Measurements from ENCODE around the gene POC1A.
"Not testable (repeated sequence)": the region's sequence is repeated elsewhere in the genome, so short reads cannot be mapped to it uniquely, and the experiment has no call there.

The POC1A gene

DNA sequence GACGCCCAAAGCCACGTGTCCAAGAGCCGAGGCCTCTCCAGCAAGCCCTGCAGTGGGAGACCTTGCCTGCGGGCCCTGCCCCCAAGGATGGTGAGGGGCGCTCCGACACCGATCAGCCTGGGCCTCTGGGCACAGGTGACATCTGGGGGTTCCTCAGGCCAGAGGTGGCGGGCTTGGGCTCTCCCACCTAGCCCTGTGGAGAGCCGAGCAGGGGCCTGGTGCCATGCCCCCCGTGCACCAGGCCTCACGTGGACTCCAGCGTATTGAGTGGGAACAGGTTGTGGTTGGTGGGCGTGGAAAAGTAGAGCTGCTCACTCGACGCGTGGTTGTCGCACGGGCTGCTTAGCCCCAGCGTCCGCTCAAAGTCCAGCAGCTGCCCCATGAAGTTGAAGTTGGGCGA is 103.7 kb downstream of the POC1A start:
- no peak for DNase-seq (ENCODE audit: low read depth, low spot score)

DNA sequence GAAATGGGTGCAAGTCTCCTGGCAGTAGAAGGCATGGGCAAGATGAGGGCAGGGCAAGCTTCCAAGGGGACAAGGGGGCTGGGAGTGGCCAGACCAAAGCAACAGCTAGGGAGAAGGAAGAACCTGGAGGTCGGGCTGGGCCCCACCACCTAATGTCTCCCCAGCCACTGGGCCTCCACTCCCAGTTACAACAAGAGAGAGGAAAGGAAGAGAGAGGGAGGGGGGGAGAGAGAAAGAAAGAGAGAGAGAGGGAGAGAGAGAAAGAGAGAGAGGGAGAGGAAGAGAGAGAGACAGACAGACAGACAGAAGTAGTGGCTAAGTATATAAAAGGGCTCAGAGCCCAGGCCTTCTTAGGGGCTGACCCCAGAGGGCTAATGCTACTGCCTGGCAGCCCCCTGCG is 104.7 kb downstream of the POC1A start:
- DNase-seq (ENCODE audit: low read depth, low spot score), result no peak

DNA sequence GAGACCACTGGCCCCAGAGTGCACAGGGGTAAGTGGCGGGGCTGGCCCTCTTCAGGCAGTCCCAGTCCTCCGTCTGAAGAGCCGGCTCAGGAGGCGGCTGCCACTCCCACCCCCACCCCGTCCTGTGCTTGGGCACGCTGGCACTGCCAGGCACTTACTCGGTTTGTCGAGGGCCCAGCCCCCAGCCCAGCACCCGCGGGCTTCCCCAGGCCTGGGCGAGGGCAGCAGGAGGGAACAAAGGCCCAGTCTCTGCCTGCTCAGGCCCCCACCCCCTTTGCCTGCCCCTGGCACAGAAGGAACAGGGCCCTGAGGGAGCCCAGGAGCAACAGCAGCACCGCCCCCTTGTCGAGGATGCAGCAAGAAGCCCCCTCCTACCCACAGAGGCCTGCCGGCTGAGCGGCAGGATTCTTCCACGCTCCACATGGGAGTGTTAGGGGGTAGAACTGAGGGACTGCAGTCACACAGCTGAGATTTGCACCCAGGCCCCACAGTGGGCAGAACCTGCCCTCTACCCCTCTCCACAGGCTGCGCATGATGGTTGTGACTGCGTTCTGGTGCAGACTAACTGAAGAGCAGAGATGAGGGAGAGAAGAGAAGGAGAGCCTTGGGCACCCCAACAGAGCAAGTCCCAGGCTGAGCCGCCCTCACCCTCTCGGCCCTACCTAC is 106.8 kb downstream of the POC1A start:
- no peak for DNase-seq (ENCODE audit: low read depth, low spot score)

DNA sequence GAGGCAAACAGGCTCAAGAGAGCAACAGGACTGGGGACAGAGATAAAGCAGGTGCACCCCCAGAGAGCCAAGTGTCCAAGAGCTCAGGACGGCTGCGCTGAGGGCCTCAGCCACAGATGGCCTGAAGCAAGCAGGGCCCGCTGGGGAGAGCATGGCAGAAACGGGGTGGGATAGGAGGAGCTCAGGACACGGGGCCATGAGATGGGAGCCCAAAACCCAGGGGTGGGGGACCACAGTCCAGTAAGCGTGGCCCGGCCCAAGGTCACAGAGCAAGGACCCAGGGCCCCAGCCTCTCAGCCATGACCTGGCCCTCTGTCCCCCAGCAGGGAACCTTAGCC is 107.4 kb downstream of the POC1A start:
- DNase-seq (ENCODE audit: low read depth, low spot score), result no peak

DNA sequence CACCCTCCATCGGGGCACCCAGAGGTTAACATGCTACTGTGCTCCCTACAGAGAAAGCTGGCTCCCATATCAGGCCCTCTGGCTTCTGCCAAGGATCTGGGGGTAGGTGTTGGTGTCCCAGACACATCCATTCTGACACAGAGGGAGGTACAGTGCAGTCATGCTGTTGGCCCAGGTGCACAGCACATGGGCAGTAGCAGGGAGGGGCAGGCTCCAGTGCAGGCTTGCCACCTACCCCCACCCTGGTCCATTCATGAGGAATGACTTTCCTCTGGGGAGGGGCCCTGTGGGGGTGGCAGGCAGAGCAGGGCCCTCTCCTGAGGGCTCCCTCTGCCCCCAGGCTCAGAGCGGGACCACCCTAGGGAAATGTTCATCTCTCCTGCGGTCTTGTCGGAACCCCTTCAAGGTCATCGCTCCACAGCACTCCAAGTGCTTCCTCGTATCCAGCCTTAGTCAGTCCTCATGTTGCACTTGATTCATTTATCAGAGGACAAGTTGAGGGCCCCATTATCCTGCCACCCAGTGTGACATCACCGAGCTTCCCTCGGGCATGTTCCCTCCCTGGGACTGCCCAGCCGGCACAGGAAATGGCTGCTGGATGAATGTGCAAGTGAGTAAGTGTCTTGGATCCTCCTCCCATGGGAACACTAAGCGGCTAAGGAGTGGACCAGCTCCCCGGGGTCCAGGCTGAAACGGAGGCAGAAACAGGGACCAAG is 107.9 kb downstream of the POC1A start:
- DNase-seq (ENCODE audit: low read depth, low spot score), result no peak

DNA sequence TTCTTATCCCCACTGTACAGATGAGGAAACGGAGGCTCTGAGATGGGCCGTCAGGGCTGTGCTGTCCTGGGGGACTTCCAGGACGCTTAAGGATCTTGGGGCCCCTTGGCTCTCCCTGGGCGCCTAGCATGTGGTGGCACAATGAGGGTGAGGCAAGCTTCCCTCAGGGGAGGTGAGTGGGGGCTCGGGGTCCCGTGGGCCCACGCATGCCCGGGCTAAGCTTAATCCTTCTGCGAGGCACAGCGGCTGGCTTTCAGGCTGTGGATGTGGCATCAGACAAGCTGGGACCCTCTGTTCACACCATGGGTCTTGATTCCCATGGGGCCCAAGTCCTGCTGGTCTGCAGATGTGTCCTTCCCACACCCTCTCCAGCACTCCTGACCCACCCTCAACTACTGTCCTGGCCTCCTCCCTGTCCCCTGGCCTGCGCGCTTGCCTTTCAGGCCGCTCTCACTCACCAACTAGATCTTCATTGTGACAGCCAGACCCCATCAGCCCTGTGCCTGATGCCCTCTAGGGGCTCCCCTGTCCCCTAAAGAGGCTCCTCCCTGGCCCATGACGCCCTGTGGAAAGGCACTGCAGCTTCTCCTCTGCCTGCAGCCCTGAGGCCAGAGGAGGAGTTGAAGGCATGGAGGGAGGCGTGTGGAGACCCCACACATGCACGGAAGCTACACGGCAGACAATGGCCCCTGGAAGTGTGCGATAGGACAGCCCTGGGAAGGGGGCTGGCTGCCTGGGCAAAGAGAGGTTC is 109.2 kb downstream of the POC1A start:
- DNase-seq (ENCODE audit: low read depth, low spot score), result no peak

DNA sequence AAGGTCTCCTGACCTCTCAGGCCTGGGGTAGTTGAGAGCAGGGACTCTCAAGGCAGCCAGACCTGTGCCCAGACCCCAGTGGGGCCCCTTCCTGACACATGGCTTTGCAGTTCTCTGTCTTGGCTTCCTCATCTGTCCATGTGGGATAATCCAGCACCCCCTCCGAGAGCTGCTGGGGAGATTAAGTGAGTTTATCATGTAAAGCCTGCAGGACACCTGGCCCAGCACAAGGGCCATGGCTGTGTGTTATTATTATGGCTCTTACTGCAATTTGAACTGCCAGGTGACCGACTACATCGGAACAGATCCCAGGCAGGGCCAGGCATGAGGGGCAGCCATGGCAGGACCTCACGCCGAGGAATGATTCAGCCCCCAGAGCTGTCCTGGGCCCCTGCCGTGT is 110.5 kb downstream of the POC1A start:
- no peak for DNase-seq (ENCODE audit: low read depth, low spot score)

DNA sequence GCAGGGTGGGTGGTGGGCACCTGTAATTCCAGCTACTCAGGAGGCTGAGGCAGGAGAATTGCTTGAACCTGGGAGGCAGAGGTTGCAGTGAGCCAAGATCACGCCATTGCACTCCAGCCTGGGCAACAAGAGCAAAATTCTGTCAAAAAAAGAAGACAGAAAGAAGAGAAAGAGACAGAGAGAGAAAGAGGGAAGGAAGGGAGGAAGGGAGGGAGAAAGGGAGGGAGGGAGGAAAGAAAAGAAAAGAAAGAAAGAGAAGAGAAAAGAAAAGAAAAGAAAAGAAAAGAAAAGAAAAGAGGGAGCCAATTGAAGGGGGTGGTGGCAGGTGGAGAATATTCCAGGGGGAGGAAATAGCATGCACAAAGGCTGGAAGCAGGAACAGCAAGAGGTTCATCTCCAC is 111.2 kb downstream of the POC1A start:
- DNase-seq (ENCODE audit: low read depth, low spot score), result not testable (repeated sequence)

DNA sequence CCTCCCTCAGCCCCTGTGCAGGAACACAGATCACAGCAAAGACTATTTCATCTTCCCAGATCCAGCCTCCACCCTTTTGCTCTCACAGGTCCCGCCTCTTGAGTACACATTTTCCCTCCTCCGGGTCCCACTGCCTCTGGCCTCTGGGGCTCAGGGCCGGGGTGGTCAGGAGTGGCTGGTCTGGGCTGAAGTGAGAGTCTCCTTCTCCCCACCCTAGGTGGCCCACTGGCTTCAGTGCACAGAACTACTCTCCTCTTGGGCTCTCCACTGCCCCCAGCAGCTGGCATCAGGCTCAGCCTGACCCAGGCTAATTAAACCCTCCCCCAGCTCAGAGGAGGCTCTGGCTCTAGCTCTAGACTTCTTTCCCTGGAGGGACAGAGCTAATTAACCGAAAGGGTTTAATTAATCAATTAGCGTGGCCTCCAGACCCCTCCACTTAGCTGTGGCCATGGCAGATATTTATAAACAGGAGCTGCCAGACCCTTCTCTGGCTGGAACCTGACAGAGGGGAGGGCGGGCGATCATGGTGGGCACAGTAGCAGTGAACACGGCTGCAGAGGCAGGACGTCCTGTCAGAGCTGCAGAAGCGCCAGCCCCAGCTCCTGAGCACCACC is 113.0 kb downstream of the POC1A start:
- DNase-seq (ENCODE audit: low read depth, low spot score), result no peak

DNA sequence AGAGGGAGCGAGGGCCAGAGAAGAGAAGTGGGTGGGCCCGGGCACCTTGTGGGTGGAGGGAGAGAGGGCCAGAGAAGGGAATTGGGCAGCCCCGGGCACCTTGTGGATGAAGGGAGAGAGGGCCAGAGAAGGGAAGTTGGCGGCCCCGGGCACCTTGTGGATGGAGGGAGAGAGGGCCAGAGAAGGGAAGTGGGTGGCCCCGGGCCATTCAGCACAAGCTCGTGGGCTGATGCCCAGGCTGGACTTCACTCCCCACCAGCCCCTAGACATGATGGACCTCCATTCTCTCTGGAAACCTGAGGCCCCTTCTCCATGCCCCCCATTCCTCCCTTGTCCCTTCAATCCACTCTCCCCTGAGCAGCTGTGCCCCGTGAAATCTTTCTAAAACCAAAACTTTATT is 113.6 kb downstream of the POC1A start:
- no peak for DNase-seq (ENCODE audit: low read depth, low spot score)

DNA sequence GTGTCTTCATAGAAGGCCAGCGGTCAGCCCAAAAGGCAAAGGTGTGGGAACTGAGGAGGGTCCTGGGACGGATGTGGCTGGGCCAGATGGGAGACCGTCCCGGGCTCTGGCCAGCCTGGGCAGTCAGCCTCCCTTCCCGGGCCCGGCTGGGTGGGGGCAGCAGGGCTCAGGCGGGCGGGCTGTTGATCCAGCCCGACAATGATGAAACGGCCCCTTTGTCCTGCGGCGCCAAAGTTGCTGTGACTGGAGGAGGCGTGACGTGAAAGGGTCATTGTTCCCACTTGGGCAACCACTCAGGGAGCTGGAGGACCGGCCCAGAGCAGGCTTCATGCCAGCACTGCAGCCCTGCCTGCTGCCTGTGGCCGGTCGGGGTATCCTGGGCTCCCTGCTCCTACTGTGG is 114.4 kb downstream of the POC1A start:
- no peak for DNase-seq (ENCODE audit: low read depth, low spot score)

DNA sequence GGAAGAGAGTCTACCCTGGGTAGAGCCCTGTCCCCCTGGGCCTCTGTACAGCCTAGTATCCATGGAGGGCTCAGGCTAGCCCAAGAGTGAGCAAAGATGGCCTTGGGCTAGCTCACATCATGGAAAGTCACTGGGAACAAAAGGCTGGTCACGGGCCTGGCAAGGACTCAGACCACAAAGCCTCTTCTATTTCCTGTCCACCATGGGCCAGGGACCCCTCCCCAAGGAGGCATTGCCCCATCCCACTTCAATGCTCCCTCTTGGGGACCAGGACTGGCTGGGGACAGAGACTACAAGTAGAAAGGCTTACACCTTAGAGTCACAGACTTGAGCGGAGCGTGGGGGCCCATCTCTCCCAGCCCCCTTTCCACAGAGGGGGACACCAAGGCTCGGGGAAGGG is 114.8 kb downstream of the POC1A start:
- no peak for DNase-seq (ENCODE audit: low read depth, low spot score)

DNA sequence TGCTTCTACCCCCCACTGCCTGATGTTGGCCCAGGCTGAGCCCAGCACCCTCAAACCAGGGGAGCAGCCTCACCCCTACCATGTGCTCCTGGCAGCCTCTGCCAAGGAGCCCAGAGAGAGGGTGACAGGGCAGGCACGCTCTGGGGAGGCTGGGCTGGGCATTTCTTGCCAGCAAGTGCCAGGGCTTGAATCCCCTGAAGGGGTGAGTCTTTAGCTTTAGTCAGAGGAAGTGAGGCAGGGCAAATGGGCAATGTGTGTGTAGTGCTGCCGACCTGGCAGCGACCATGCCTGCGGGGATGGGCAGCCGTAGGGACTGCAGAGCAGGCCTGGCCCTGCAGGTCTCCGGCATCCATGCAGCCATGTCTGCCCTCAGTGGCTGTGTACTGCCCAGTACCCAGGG is 116.0 kb downstream of the POC1A start:
- DNase-seq (ENCODE audit: low read depth, low spot score), result no peak

DNA sequence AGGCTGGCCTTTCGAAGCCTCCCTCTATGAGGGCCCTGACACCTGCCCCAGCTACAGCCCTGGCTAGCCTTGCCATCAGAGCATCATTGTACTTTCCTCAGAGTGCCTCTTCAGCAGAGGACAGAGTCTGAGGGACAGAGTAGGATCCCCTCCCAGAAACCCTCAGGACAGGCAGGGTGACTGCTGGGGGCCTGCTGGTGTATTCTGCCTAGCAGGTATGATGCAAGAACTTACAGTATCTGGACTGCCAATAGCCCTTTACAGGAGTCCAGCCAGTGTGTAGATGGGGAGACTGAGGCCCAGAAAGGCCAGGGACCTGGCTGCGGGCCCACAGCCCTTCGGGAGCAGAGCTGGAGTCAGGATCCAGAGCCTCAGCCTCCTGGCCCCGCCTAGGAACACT is 116.9 kb downstream of the POC1A start:
- no peak for DNase-seq (ENCODE audit: low read depth, low spot score)

DNA sequence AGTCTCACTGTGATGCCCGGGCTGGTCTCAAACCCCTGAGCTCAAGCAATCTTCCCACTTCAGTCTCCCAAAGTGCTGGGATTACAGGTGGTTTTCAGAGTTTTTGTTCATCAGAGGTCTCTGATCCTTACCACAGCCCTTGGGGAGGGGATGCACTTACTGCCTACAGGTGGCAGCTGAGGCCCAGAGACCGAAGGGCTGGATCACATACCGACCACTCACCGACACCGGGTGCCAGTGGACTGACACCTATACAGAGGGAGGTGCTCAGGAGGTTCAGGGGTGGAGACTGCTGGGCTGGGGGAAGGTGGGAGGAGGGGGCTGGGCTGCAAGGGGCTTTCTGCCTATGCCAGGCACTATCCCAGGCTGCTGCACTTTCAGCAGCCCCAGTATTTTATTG is 117.4 kb downstream of the POC1A start:
- DNase-seq (ENCODE audit: low read depth, low spot score), result no peak

DNA sequence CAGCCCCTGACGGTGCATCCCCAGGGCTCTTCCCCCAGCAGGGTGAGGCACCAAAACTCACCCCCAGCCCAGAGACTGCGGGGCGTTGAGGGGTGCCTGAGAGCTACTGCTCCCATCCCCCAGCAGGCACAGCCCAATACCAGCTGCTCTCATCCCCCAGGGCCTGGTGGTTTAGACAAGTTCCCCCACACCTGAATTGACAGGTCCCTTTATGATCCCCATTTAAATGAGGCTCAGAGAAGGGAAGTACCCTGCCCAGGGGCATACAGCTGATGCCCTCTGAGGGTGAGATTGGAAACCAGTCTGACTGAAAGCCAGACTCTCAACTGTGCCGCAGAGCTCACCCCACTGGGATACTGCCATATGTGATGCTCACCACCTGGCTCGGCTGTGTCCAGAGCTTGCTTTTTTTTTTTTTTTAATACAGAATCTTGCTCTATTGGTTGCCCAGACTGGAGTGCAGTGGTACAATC is 118.0 kb downstream of the POC1A start:
- no peak for DNase-seq (ENCODE audit: low read depth, low spot score)

DNA sequence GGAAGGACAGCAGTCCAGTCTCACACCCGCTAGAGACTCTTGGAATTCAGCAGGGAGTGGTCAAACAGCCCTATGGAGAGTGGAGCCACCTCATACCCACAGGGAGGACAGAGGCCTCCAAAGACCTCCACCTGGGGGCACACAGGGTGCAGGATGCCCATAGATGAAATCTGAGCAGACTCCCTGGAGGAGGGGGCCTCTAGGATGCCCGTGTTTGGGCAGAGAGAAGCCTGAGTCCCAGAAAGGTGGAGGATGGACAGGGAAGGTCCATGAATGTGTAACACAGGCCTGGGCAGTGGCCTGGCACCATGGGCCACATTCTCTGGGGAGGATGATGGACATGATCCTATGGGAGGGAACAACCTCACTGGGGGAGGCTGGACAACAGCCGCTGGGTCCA is 119.6 kb downstream of the POC1A start:
- DNase-seq (ENCODE audit: low read depth, low spot score), result no peak

DNA sequence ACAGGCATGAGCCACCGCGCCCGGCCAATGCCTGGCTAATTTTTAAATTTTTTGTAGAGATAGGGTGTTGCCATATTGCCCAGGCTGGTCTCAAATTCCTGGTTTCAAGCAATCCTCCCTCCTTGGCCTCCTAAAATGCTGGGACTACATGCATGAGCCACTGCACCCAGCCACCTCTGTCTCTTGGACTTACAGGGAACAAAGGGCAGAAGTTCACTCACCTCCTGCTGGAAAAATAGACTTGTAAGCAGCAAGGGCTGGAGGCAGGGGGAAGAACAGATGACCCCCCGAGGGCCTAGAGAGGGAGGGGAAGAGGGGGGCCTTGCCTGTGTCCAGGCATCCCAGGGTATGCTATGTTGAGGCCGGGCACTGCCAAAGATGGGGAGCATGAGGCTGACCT is 120.0 kb downstream of the POC1A start:
- no peak for DNase-seq (ENCODE audit: low read depth, low spot score)

DNA sequence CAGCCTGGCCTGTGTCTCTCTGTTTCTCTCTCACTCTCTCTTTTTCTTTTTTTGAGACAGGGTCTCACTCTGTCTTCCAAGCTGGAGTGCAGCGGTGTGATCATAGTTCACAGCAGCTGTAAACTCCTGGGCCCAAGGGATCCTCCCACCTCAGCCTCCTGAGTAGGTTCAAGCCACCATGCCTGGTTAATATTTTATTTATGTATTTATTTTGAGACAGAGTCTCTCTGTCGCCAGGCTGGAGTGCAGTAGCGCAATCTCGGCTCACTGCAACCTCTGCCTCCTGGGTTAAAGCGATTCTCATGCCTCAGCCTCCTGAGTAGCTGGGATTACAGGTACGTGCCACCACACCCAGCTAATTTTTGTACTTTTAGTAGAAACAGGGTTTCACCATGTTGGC is 120.5 kb downstream of the POC1A start:
- DNase-seq (ENCODE audit: low read depth, low spot score), result not testable (repeated sequence)

DNA sequence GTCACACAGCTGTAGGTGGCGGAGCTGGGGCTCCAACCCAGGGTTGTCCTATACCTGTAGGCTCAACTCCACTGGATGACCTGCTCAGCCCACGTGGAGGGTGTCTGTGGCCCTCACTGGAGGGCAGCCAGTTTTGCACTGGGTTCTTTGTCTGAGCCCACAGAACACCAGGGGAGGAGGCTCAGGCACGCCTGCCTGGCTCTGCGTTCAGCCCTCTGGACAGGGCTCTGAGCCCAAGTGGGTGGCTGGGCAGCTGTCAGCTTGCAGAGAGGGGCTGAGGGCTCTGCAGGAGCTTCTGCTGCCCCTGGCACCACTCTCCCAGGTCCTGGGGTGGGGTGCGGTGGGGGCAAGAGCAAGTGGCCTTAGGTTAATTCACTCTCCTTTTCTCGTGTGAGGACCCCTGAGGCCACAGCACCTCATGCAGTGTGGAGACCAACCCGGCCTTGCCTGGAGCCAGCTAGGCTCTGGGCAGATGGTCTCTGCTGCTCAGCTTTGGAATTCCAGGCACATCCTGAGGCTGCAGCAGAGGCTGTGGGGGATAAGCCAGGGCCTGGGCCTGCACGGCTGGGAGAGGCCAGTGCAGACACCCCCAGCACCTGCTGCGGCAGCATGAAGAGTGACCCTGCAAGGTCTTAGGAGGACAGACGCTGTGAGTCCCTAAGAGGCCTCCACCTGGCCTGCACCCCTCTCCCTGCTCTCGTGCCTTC is 121.4 kb downstream of the POC1A start:
- DNase-seq (ENCODE audit: low read depth, low spot score), result no peak

DNA sequence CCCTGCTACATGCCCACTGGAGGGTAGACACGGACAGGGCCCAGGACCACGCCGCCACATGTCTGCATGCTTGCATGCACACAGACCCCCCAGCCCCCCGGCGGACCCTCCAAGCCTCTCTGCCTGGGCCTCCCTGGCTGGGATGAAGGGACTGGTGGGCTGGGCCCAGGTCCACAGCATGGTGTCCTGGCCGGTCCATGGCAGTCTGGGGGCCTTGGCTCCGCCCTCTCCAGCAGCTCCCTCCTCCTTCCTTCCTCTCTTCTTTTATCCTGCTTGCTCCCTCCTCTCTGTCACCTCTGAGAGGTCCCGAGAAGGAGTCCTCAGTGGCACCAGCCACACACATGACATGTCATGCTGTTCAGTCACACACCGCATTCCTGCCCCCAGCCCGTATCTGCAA is 122.3 kb downstream of the POC1A start:
- no peak for DNase-seq (ENCODE audit: low read depth, low spot score)

Measured in activated naive CD8-positive, alpha-beta T cell treated with anti-CD3 and anti-CD28 coated beads, Interleukin-2, amount 50 U/mL, for 16 hours (primary cell).